ENCODE measurements around the gene IPO11.
A peak's percentile ranks its signal among the peaks of the same experiment; 100 is the strongest.

Gene IPO11

GRCh38 chr5:62412549-62413329 lies at the start of gene IPO11:
Gene IPO11, plus strand, starts transcription at chr5:62412763. Its CDS starts 24,517 bp downstream, at chr5:62437280.
- peak; percentile 96 to 98 for DNase-seq

GRCh38 chr5:62369039-62369438 lies 43.5 kb upstream of the IPO11 start:
- DNase-seq: no peak

- DNase-seq: no peak
Observed at GRCh38 chr5:62371409-62371808, 41.2 kb upstream of the IPO11 start.

GRCh38 chr5:62372600-62372999 lies 40.0 kb upstream of the IPO11 start:
- no peak for DNase-seq

GRCh38 chr5:62373382-62373781 lies 39.2 kb upstream of the IPO11 start:
- DNase-seq: no peak

GRCh38 chr5:62374090-62374489 lies 38.5 kb upstream of the IPO11 start:
- DNase-seq: no peak

GRCh38 chr5:62375627-62376026 lies 36.9 kb upstream of the IPO11 start:
- no peak for DNase-seq

GRCh38 chr5:62376064-62376463 lies 36.5 kb upstream of the IPO11 start:
- no peak for DNase-seq

- DNase-seq: no peak
Observed at GRCh38 chr5:62385131-62385530, 27.4 kb upstream of the IPO11 start.

- DNase-seq: no peak
Observed at GRCh38 chr5:62385816-62386400, 26.7 kb upstream of the IPO11 start.

- no peak for DNase-seq
Observed at GRCh38 chr5:62386824-62387223, 25.7 kb upstream of the IPO11 start.

- no peak for DNase-seq
Observed at GRCh38 chr5:62395210-62395950, 17.2 kb upstream of the IPO11 start.

- peak; percentile 90 to 95 for DNase-seq
Observed at GRCh38 chr5:62403411-62404250, 8.9 kb upstream of the IPO11 start, which contains the start of gene DIMT1. Gene DIMT1, minus strand, starts transcription at chr5:62403905. Its CDS starts 133 bp downstream, at chr5:62403772.

- no peak for DNase-seq
Observed at GRCh38 chr5:62413711-62414110, 1.1 kb downstream of the IPO11 start.

- DNase-seq: no peak
Observed at GRCh38 chr5:62418462-62419076, 6.0 kb downstream of the IPO11 start.

- DNase-seq: no peak
Observed at GRCh38 chr5:62419609-62420008, 7.0 kb downstream of the IPO11 start.

GRCh38 chr5:62421414-62421813 lies 8.9 kb downstream of the IPO11 start:
- no peak for DNase-seq

GRCh38 chr5:62424763-62425162 lies 12.2 kb downstream of the IPO11 start:
- DNase-seq: no peak

GRCh38 chr5:62431735-62432620 lies 19.4 kb downstream of the IPO11 start:
- DNase-seq: no peak

- DNase-seq: no peak
Observed at GRCh38 chr5:62432621-62433064, 20.1 kb downstream of the IPO11 start.

GRCh38 chr5:62448528-62448927 lies 36.0 kb downstream of the IPO11 start:
- no peak for DNase-seq
